Fibroblast of skin of right biceps (primary cell): ENCODE results near the gene DUSP16.
"Not testable (repeated sequence)": the region's sequence is repeated elsewhere in the genome, so short reads cannot be mapped to it uniquely, and the experiment has no call there.

ENCODE experiments used
- DNase-seq: peaks from one replicate; pipeline ENCODE4 v3.0.0-alpha.2; 2013

The DUSP16 gene

GRCh38 chr12:12543959-12544358 lies 18.7 kb downstream of the DUSP16 start:
- DNase-seq, result no peak

GRCh38 chr12:12542964-12543363 lies 19.7 kb downstream of the DUSP16 start:
- DNase-seq, result no peak

- no peak for DNase-seq
Measured at GRCh38 chr12:12542286-12542685, 20.4 kb downstream of the DUSP16 start.

- no peak for DNase-seq
Measured at GRCh38 chr12:12541782-12542181, 20.9 kb downstream of the DUSP16 start.

- no peak for DNase-seq
Measured at GRCh38 chr12:12540261-12541013, 22.2 kb downstream of the DUSP16 start.

- DNase-seq, result no peak
Measured at GRCh38 chr12:12539028-12539810, 23.4 kb downstream of the DUSP16 start.

- no peak for DNase-seq
Measured at GRCh38 chr12:12538535-12538934, 24.1 kb downstream of the DUSP16 start.

GRCh38 chr12:12537421-12537820 lies 25.2 kb downstream of the DUSP16 start:
- DNase-seq, result no peak

- no peak for DNase-seq
Measured at GRCh38 chr12:12534975-12535374, 27.7 kb downstream of the DUSP16 start.

GRCh38 chr12:12534166-12534866 lies 28.3 kb downstream of the DUSP16 start:
- no peak for DNase-seq

GRCh38 chr12:12533238-12533829 lies 29.3 kb downstream of the DUSP16 start:
- peak; percentile 38 for DNase-seq

GRCh38 chr12:12531194-12531593 lies 31.5 kb downstream of the DUSP16 start:
- peak; percentile 21 for DNase-seq

- no peak for DNase-seq
Measured at GRCh38 chr12:12529783-12530421, 32.8 kb downstream of the DUSP16 start.

- no peak for DNase-seq
Measured at GRCh38 chr12:12528361-12529270, 34.0 kb downstream of the DUSP16 start.

- no peak for DNase-seq
Measured at GRCh38 chr12:12527820-12528296, 34.8 kb downstream of the DUSP16 start.

GRCh38 chr12:12524128-12524527 lies 38.5 kb downstream of the DUSP16 start:
- no peak for DNase-seq

- DNase-seq, result no peak
Measured at GRCh38 chr12:12523229-12523628, 39.4 kb downstream of the DUSP16 start.

- DNase-seq, result not testable (repeated sequence)
Measured at GRCh38 chr12:12522657-12523056, 40.0 kb downstream of the DUSP16 start.

GRCh38 chr12:12521888-12522287 lies 40.8 kb downstream of the DUSP16 start:
- DNase-seq, result no peak

GRCh38 chr12:12521044-12521485 lies 41.6 kb downstream of the DUSP16 start:
- no peak for DNase-seq

GRCh38 chr12:12520273-12520672 lies 42.4 kb downstream of the DUSP16 start:
- DNase-seq, result no peak
